Cardiac septum (tissue), 1 donor: Measurements from ENCODE around the gene STK32B. TPM values are rescaled to one million over a fixed set of nuclear protein-coding genes. Genes with fewer than 3 reads are reported as not detected.

Experiments
- DNase-seq: peaks from one replicate; pipeline ENCODE4 v3.0.0-alpha.2; 2020; ENCODE audit warnings: low spot score
- intact Hi-C: fragments of 100-400 bp; cut with DNase I; formaldehyde crosslinking; loops from one replicate; pipeline ENCODE4 v1.14.0; 2022
- total RNA-seq: library from RNA; stranded (reverse); fragmentation: NEBNext Ultra II Directional; extraction: Animal tissue kit (Norgen Biotek cat#: 25700); gene quantifications from one replicate; pipeline ENCODE4 v1.2.1, GENCODE V29; 2021
- donor health status: DM: no; HTN: no; CAD: no.

STK32B gene
- total RNA-seq, 1 donor from 2014 or later: 0.22 TPM

- DNase-seq: no peak
- intact Hi-C loops: no loop called here
Observed at GRCh38 chr4:5188130-5188529, 136.8 kb downstream of the STK32B start.

GRCh38 chr4:5191831-5192230, 140.6 kb downstream of the STK32B start:
- DNase-seq: no peak
- intact Hi-C loops: no loop called here

GRCh38 chr4:5192271-5192670, 141.0 kb downstream of the STK32B start:
- DNase-seq: no peak

GRCh38 chr4:5192678-5193077, 141.4 kb downstream of the STK32B start:
- no peak for DNase-seq
- intact Hi-C loops: no loop called here

More at GRCh38 chr4:5192271-5192670, 141.0 kb downstream of the STK32B start:
- intact Hi-C loops: no loop called here

GRCh38 chr4:5198656-5199541, 147.6 kb downstream of the STK32B start:
- intact Hi-C loops: no loop called here
- DNase-seq: no peak

GRCh38 chr4:5199912-5200311, 148.6 kb downstream of the STK32B start:
- DNase-seq: no peak
- intact Hi-C loops: no loop called here

GRCh38 chr4:5200513-5200912, 149.2 kb downstream of the STK32B start:
- no peak for DNase-seq
- intact Hi-C loops: no loop called here

GRCh38 chr4:5203309-5203992, 152.2 kb downstream of the STK32B start:
- intact Hi-C loops: no loop called here
- no peak for DNase-seq

- intact Hi-C loops: no loop called here
- no peak for DNase-seq
Observed at GRCh38 chr4:5203993-5204310, 152.7 kb downstream of the STK32B start.

- intact Hi-C loops: no loop called here
- DNase-seq: no peak
Observed at GRCh38 chr4:5204781-5205180, 153.5 kb downstream of the STK32B start.

GRCh38 chr4:5206016-5206790, 154.9 kb downstream of the STK32B start:
- intact Hi-C loops: no loop called here
- no peak for DNase-seq

- intact Hi-C loops: no loop called here
Observed at GRCh38 chr4:5209862-5210261, 158.6 kb downstream of the STK32B start.

GRCh38 chr4:5211282-5211839, 160.1 kb downstream of the STK32B start:
- intact Hi-C loops: no loop called here
- no peak for DNase-seq

More at GRCh38 chr4:5209862-5210261, 158.6 kb downstream of the STK32B start:
- no peak for DNase-seq

GRCh38 chr4:5212255-5213013, 161.2 kb downstream of the STK32B start:
- intact Hi-C loops: no loop called here
- no peak for DNase-seq

- DNase-seq: no peak
- intact Hi-C loops: no loop called here
Observed at GRCh38 chr4:5213087-5213595, 161.9 kb downstream of the STK32B start.

- no peak for DNase-seq
- intact Hi-C loops: no loop called here
Observed at GRCh38 chr4:5215321-5215720, 164.0 kb downstream of the STK32B start.

- DNase-seq: no peak
- intact Hi-C loops: no loop called here
Observed at GRCh38 chr4:5217421-5217820, 166.1 kb downstream of the STK32B start.

- no peak for DNase-seq
- intact Hi-C loops: no loop called here
Observed at GRCh38 chr4:5218376-5219069, 167.2 kb downstream of the STK32B start.

- DNase-seq: no peak
- intact Hi-C loops: no loop called here
Observed at GRCh38 chr4:5220028-5220427, 168.7 kb downstream of the STK32B start.
